CD14-positive monocyte (primary cell): ENCODE data around the gene GFPT2. TPM values are rescaled to one million over a fixed set of nuclear protein-coding genes. Genes with fewer than 3 reads are reported as not detected.

Experiments used
- DNase-seq, 3 donors: peaks; one replicate each; pipeline ENCODE4 v3.0.0-alpha.2; 2011 to 2022
- H2AFZ ChIP-seq: 2 replicates; pipeline ENCODE4 v1.6.0; 2012; ENCODE audit warnings: mild to moderate bottlenecking, low read depth, low read length, inconsistent platforms; ENCODE audit not compliant: insufficient read depth, poor library complexity, severe bottlenecking
- H3K27ac ChIP-seq, 2 donors: 1 replicate in 1 of 2; 2 replicates in 1 of 2; pipeline ENCODE4 v1.5.1; 2012 to 2013; ENCODE audit warnings: low read length in 2 of 2, control low read depth in 1 of 2, inconsistent platforms in 1 of 2, low read depth in 1 of 2, mild to moderate bottlenecking in 1 of 2
- H3K27me3 ChIP-seq, 2 donors: one replicate each; pipeline versions ENCODE4 v1.6.0 to v1.6.1; 2011 to 2013; ENCODE audit warnings: low read length in 2 of 2; ENCODE audit not compliant: control insufficient read depth in 2 of 2, insufficient read depth in 2 of 2
- H3K36me3 ChIP-seq, 2 donors: replicated peaks in 1 of 2; 1 replicate in 1 of 2; 2 replicates in 1 of 2; pipeline versions ENCODE4 v1.5.1 to v1.6.1; 2012 to 2013; ENCODE audit warnings: low read length in 2 of 2, control low read depth in 1 of 2, inconsistent platforms in 1 of 2, mild to moderate bottlenecking in 1 of 2; ENCODE audit not compliant: insufficient read depth in 2 of 2, control insufficient read depth in 1 of 2
- H3K4me1 ChIP-seq, 2 donors: 1 replicate in 1 of 2; 2 replicates in 1 of 2; pipeline versions ENCODE4 v1.5.1 to v1.6.1; 2012 to 2013; ENCODE audit warnings: low read length in 2 of 2, control low read depth in 1 of 2, inconsistent platforms in 1 of 2, mild to moderate bottlenecking in 1 of 2, moderate library complexity in 1 of 2; ENCODE audit not compliant: insufficient read depth in 2 of 2, control insufficient read depth in 1 of 2
- H3K4me2 ChIP-seq: replicated peaks from 2 replicates; pipeline ENCODE3; 2012; ENCODE audit warnings: low read length, moderate library complexity, mild to moderate bottlenecking; ENCODE audit not compliant: poor library complexity, severe bottlenecking; ENCODE audit errors: extremely low read depth
- H3K4me3 ChIP-seq, 3 experiments: fragments of 200-600 bp in 1 of 3; sonication (generic) in 1 of 3; replicated peaks in 1 of 3; 1 replicate in 2 of 3; 2 replicates in 1 of 3; pipeline ENCODE4 v1.5.1; 2011 to 2013; ENCODE audit warnings: low read length in 3 of 3, mild to moderate bottlenecking in 3 of 3, control low read depth in 2 of 3, low read depth in 2 of 3, inconsistent platforms in 1 of 3, moderate library complexity in 1 of 3
- H3K79me2 ChIP-seq: 2 replicates; pipeline ENCODE4 v1.6.0; 2012; ENCODE audit warnings: mild to moderate bottlenecking, control low read depth, inconsistent platforms, low read length, moderate library complexity; ENCODE audit not compliant: insufficient read depth
- H3K9ac ChIP-seq: 2 replicates; pipeline ENCODE4 v1.6.0; 2017; ENCODE audit warnings: low read length, mild to moderate bottlenecking; ENCODE audit not compliant: insufficient read depth, poor library complexity, severe bottlenecking
- H3K9me3 ChIP-seq, 2 donors: replicated peaks in 1 of 2; 1 replicate in 1 of 2; 2 replicates in 1 of 2; pipeline versions ENCODE4 v1.5.1 to v1.6.1; 2012 to 2013; ENCODE audit warnings: low read length in 2 of 2, control low read depth in 1 of 2; ENCODE audit not compliant: control insufficient read depth in 1 of 2, insufficient read depth in 1 of 2
- H4K20me1 ChIP-seq: 2 replicates; pipeline ENCODE4 v1.6.0; 2012; ENCODE audit warnings: mild to moderate bottlenecking, low read length, control low read depth, moderate library complexity; ENCODE audit not compliant: insufficient read depth
- H3K27ac Mint-ChIP-seq, 7 donors: one replicate each; pipeline ENCODE4 v1.8.0; 2020; ENCODE audit warnings: mild to moderate bottlenecking in 7 of 7, mixed read lengths in 7 of 7, moderate library complexity in 6 of 7, inconsistent platforms in 2 of 7
- H3K27me3 Mint-ChIP-seq, 3 donors: one replicate each; pipeline ENCODE4 v1.8.0; 2021 to 2022; ENCODE audit warnings: low read depth in 3 of 3, mild to moderate bottlenecking in 3 of 3, mixed read lengths in 3 of 3, moderate library complexity in 3 of 3, inconsistent platforms in 1 of 3
- H3K36me3 Mint-ChIP-seq, 2 donors: one replicate each; pipeline ENCODE4 v1.8.0; 2020; ENCODE audit warnings: mixed read lengths in 2 of 2, inconsistent platforms in 1 of 2, mild to moderate bottlenecking in 1 of 2
- H3K4me1 Mint-ChIP-seq: one replicate; pipeline ENCODE4 v1.8.0; 2020; ENCODE audit warnings: mild to moderate bottlenecking, mixed read lengths
- H3K4me3 Mint-ChIP-seq, 2 donors: one replicate each; pipeline ENCODE4 v1.8.0; 2020; ENCODE audit warnings: mild to moderate bottlenecking in 2 of 2, mixed read lengths in 2 of 2, moderate library complexity in 1 of 2
- H3K9me3 Mint-ChIP-seq, 7 donors: one replicate each; pipeline ENCODE4 v1.8.0; 2020 to 2022; ENCODE audit warnings: mixed read lengths in 7 of 7, mild to moderate bottlenecking in 6 of 7, moderate library complexity in 6 of 7, inconsistent platforms in 2 of 7
- WGBS: methylation state at CpG from one replicate; pipeline ENCODE4 v1.1.5; 2013; ENCODE audit warnings: missing lambda C conversion rate; ENCODE audit not compliant: insufficient coverage; 5-methylcytosine and 5-hydroxymethylcytosine counted together
- intact Hi-C, 2 donors: fragments of 100-400 bp; cut with micrococcal nuclease; formaldehyde crosslinking; loops; one replicate each; pipeline versions ENCODE4 v1.15.0 to v1.15.1; 2023
- polyA plus RNA-seq, 3 donors: library from polyadenylated mRNA; depleted of rRNA in 1 of 3; unstranded in 2 of 3; stranded (reverse) in 1 of 3; fragments of 300-500 nt in 2 of 3; fragments of >200 nt in 1 of 3; fragmentation: Illumina TruSeq in 2 of 3; gene quantifications; 1 replicate in 2 of 3; 2 replicates in 1 of 3; pipeline ENCODE4 v1.2.3, GENCODE V29; 2012 to 2021
- TF ChIP-seq, protein P1 (sequence below): fragments of 200-600 bp; IDR thresholded peaks from one replicate; pipeline ENCODE4 v1.8.0; 2022; ENCODE audit warnings: antibody characterized with exemption, mild to moderate bottlenecking

GFPT2 gene
- polyA plus RNA-seq, 3 donors = not detected

DNA sequence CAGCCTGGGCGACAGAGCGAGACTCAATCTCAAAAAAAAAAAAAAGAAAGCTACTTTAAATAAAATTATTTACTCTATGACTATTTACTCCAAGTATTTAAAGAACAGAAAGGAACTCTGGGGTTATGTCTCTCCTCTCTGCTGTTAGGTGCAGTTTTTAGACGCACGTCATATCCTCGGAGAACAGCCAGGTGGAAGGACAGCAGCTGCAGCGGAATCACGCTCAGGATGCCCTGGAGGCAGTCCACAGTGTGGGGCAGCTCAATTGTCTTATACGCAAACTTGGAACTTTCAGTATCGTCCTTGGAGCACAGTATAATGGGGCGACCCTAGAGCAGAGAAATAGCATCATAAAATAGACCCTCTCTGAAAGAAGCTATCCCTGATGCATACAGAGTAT is 50.9 kb downstream of the GFPT2 start:
- no peaks in the 10 kb centered on the region for H3K79me2 ChIP-seq

GRCh38 chr5:180301253-180301652 is 51.9 kb downstream of the GFPT2 start:
- intact Hi-C loops = no loop called here
- H3K4me3 Mint-ChIP-seq = no peak overlapping the region
- peaks cover 3% of the 10 kb centered on the region for H3K4me1 Mint-ChIP-seq
- no peak overlapping the region for H3K4me3 ChIP-seq
- H3K4me1 ChIP-seq = no peaks in the 10 kb centered on the region
- 100% methylated on average over 1 of the region's 4 CpGs for WGBS
- no peak overlapping the region for H3K4me2 ChIP-seq
- DNase-seq = no peak
- no peak overlapping the region for H3K27ac Mint-ChIP-seq
- H3K36me3 ChIP-seq = no peaks in the 10 kb centered on the region
- no peaks in the 10 kb centered on the region for H3K79me2 ChIP-seq
- TF ChIP-seq, protein P1, sequence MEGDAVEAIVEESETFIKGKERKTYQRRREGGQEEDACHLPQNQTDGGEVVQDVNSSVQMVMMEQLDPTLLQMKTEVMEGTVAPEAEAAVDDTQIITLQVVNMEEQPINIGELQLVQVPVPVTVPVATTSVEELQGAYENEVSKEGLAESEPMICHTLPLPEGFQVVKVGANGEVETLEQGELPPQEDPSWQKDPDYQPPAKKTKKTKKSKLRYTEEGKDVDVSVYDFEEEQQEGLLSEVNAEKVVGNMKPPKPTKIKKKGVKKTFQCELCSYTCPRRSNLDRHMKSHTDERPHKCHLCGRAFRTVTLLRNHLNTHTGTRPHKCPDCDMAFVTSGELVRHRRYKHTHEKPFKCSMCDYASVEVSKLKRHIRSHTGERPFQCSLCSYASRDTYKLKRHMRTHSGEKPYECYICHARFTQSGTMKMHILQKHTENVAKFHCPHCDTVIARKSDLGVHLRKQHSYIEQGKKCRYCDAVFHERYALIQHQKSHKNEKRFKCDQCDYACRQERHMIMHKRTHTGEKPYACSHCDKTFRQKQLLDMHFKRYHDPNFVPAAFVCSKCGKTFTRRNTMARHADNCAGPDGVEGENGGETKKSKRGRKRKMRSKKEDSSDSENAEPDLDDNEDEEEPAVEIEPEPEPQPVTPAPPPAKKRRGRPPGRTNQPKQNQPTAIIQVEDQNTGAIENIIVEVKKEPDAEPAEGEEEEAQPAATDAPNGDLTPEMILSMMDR = no peak
- H3K27me3 Mint-ChIP-seq = peaks cover 4 to 9% (median 7%) of the 10 kb centered on the region in 3 donors
- no peaks in the 10 kb centered on the region for H3K36me3 Mint-ChIP-seq
- H3K9me3 ChIP-seq = no peaks in the 10 kb centered on the region
- no peaks in the 10 kb centered on the region for H3K27me3 ChIP-seq
- peaks cover 0 to 7% (median 2%) of the 10 kb centered on the region in 7 donors for H3K9me3 Mint-ChIP-seq
- H3K9ac ChIP-seq = no peak overlapping the region
- H4K20me1 ChIP-seq = no peaks in the 10 kb centered on the region
- H2AFZ ChIP-seq = no peak overlapping the region
- H3K27ac ChIP-seq = no peak overlapping the region

More for the DNA sequence above, 50.9 kb downstream of the GFPT2 start:
- Mint-ChIP-seq H3K4me3 (no peak overlapping the region), H3K27me3 (peaks cover 5 to 9% (median 8%) of the 10 kb centered on the region in 3 donors), H3K9me3 (peaks cover 0 to 7% (median 2%) of the 10 kb centered on the region in 7 donors), H3K36me3 (no peaks in the 10 kb centered on the region), H3K4me1 (no peaks in the 10 kb centered on the region), H3K27ac (no peak overlapping the region)
- Histone ChIP-seq H3K36me3 (no peaks in the 10 kb centered on the region), H2AFZ (no peak overlapping the region), H3K9ac (no peak overlapping the region), H3K27ac (no peak overlapping the region), H3K4me3 (no peak overlapping the region), H3K27me3 (no peaks in the 10 kb centered on the region), H3K4me1 (no peaks in the 10 kb centered on the region), H3K4me2 (no peak overlapping the region), H3K9me3 (no peaks in the 10 kb centered on the region), H4K20me1 (no peaks in the 10 kb centered on the region)
- WGBS = 98% methylated on average over 7 of the region's 10 CpGs
- intact Hi-C loops = no loop called here
- TF ChIP-seq, protein P1 = no peak
- no peak for DNase-seq
